ENCODE results near the gene HLTF.

GRCh38 chr3:149020196-149020838 lies 66.0 kb downstream of the HLTF start:
- TF ChIP-seq ZBTB1 (tag by site-specific recombination; IDR thresholded peaks at IDR 0.05), result no peak
- TF ChIP-seq CTCF (tag by site-specific recombination; IDR thresholded peaks at IDR 0.05), result no peak
- no peak for TF ChIP-seq ZNF394 (tag by site-specific recombination; IDR thresholded peaks at IDR 0.05; ENCODE audit: borderline replicate concordance)
- no peak for TF ChIP-seq ZBTB17 (tag by site-specific recombination; IDR thresholded peaks at IDR 0.05)
